Stimulated activated CD8-positive, alpha-beta memory T cell treated with anti-CD3 and anti-CD28 coated beads, Interleukin-15, amount 100 ng/mL, for 4 hours (primary cell): ENCODE measurements around the gene ACYP2.
"Not testable (repeated sequence)": the region's sequence is repeated elsewhere in the genome, so short reads cannot be mapped to it uniquely, and the experiment has no call there.

Source experiments
- DNase-seq, 2 donors: peaks; one replicate each; pipeline ENCODE4 v3.0.0-alpha.2; 2020; ENCODE audit warnings: low read depth in 2 of 2

The ACYP2 gene

DNA sequence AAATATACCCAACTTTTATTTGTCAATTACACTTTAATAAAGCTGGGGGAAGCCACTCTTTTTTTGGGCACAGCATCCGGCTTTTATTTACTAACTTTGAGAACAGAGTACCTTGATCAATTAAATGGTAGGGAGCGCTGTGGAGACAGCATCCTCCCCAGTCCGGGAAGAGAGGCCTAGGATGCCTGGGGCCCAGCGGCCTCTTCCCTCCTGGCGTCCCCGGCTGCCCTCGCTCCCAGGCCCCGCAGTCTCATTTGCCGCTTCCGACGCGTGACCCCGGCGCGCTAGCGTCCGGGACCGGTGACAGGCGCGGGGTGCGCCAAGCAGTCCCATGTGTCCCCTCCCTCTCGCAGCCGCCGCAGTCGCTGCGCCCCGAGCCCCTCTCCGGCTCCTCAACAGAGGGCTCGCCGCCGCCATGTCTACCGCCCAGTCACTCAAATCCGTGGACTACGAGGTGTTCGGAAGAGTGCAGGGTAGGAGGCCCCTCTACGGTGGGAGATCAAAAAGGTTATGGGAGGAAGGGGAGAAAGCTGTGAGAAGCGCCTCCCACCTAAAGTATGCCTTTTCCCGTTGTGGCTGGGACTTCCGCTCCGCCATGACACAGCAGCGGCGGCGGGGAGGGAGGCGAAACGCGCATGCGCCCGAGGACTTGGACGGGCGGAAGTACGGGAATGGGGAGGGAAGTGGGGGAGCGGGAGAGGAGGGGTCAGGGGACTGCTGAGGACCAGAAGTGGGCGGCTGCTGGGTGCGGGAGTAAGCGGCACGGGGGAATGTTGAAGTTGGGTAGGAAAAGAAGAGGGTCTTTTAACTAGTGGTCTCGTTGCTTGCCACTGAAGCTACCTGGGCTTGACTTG, at the start of gene ACYP2:
Gene ACYP2 (plus strand): TSS at position 332 of the 854 bp plus-strand sequence.
- DNase-seq: peak; percentile 79 to 84

DNA sequence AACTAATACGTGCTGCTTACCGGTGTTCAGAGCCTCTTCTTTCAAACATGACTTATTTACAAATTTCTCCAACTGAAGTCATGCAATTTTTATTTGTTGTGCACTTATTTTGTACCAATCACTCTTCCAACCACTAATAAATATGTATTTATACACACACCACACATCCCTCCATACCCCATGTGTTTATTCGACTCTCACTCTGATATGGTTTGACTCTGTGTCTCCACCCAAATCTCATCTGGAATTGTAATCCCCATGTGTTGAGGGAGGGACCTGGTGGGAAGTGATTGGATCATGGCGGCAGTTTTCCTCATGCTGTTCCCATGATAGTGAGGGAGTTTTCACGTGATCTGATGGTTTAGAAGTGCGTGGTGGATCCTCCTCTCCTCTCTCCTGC, 49.5 kb upstream of the ACYP2 start:
- DNase-seq: no peak

DNA sequence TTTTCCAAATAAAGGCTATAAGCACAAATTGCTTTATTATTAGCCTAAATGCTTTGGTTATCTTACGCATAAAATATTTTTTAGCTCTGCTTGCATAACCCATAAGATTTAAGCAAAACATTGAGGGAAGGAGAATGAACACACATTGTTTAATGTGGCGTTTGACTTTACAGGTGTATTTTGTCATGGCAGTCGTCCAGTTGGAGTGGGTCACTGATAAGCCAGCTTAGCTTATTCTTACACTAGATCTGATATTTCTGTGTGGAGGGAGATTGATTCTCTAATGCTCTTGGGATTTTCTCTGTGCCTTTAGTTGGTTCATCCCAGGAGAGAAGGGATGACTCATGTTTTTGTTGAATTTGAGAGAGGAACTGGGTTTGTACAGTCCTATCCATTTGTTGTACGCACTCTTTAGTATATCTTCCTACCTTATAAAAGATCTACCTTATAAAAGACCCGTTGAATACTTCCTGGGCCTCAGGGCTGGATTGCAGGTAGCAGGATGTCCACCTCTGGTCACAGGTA, 47.5 kb upstream of the ACYP2 start:
- no peak for DNase-seq

DNA sequence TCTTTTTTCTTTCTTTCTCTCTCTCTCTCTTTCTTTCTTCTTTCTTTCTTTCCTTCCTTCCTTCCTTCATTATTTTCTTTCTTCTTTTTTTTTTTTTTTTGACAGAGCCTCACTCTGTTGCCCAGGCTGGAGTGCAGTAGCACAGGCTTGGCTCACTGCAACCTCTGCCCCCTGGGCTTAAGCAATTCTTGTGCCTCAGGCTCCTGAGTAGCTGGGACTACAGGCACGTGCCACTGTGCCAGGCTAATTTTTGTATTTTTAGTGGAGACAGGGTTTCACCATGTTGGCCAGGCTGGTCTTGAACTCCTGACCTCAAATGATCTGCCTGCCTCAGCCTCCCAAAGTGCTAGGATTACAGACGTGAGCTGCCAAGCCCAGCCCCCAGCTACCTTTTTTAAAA, 42.9 kb upstream of the ACYP2 start:
- DNase-seq: not testable (repeated sequence)

DNA sequence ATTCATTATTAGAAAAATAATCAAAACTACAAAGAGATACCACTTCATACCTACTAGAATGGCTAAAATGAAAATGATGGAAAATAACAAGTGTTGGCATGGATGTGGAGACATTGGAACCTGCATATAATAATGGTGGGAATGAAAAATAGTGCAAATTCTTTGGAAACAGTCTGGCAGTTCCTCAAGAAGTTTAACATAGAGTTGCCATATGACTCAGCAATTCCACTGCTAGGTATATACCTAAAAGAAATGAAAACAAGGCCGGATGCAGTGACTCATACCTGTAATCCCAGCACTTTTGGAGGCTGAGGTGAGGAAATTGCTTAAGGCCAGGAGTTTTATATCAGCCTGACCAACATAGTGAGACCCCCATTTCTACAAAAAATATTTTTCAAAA, 41.6 kb upstream of the ACYP2 start:
- DNase-seq: no peak

DNA sequence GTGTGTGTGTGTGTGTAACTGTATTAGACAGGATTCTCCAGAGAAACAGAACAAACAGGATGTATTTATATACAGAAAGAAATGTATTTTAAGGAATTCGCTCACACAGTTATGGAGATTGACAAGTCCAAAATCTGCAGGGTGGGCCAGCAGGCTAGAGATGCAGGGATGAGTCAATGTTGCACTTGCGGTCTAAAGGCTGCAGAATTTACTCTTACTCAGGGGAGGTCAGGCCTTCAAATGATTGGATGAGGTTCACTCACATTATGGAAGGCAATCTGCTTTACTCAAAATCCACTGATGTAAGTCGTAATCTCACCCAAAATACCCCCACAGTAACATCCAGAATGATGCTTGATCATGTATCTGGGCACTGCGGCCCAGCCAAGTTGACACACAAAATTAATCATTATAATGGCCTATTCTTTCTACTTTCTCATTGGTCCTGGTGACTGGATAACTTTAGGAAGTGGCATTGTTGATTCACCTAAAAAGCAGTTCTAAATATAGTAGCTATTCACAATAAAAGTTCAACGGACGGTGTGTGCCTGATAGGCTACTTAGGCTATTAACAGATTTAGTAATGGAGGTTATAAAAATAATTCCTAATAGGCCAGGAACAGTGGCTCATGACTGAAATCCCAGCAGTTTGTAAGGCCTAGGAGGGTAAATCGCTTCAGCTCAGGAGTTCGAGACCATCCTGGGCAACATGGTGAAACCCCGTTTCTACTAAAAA, 40.6 kb upstream of the ACYP2 start:
- DNase-seq: no peak

DNA sequence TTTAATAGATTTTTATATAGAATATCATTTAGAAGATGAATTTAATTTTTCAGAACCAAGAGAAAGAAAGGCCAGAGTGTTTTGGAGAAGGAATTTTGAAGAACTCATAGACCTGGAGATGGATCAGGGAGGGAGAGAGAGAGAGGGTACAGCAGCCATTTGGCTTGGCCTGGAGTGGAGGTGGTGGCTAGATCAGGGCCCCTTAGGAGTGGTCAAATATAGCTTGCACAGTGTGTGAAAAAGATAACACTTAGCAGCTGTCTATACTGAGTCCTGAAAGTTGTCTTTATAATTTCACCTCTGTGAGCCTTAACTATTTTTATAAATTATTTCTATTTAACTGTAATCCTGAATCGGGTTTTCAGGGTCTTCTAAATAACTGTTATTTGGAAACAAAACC, 38.8 kb upstream of the ACYP2 start:
- no peak for DNase-seq

DNA sequence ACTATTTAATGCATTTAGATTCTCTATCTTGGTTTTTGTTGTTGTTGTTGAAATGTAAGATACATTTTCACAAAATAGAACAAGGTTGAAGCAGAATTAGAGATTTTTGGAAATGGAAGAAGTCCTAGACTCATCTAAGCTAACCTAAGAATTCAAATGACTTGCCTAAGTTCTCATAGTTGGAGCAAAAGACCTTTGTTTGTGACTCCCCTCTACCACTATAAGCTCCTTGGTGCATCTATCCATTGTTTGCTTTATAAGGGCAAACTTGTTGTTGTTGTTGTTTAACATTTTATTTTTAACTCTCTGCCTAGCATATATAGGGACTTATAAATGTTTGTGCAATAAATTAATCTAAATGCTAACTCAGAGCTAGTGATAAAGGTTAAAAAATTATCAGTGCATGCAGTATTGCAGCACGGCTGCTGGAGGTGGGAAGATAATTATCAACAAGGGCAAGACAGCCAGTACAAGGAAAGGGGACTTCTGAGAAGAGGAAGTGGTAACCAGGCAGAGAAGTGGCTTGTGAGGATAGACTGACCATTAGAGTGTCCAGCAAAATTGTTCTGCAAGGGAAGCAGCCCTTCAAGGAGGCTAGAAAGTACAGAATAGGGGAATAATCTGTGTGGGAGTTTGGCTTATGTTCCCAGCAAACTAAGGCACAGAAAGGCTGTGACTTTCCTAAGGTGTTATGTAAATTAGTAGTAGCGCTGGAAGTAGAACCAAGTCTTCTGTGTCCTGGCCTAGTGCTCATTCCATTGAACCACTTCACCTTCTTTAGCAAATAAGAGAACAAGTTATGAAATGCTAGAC, 38.1 kb upstream of the ACYP2 start:
- DNase-seq: no peak

DNA sequence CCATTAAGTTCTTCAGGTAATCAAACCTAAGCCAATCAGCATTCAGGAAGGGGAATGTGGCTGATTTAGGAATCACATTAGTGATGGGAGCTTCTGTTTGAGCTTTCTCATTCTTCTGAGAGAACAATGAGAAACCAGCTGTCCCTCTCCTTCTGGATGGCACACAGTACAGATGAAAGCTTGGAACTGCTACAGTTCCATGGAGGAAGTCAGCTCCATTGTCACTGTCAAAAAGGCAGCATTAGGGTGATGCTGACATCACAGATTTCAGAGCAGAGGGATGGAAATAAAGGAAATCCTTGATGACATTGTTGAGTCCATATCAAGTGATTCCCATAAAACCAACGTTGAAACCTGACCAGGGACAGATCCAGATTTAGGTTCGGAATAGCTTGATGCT, 36.1 kb upstream of the ACYP2 start:
- no peak for DNase-seq

DNA sequence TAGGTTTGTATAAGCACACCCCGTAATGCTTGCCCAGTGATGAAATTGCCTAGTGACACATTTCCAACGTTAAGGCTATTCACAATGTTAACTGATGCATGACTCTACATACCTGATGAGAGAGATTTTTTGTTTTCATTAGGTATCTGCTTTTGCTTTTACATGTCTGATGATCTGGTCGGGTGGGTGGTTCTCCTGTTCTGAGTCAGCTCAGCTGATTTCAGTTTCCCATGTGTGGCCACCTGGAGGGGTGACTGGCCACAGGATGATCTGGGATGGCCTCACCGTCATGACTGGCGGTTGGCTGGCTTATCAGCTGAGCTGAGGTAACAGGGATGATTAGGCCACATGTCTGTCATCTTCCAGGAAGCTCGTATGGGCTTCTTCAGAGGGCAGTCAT, 33.8 kb upstream of the ACYP2 start:
- no peak for DNase-seq

DNA sequence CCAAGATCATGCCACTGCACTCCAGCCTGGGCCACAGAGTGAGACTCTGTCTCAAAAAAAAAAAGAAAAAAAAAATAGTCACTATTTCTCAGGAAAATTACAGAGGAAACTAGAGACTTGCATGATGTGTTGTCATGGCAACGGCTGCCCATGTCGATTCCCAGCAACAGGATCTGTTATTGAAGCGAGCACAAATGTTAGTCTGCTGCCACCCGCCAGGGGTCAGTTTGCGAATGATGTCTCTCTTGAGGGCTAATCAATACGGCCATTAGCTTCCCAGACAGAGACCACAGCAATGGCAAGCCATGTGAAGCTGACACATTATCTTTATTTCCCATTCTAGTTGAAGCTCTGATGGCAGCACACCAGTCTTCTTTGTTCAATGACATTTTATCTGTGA, 32.4 kb upstream of the ACYP2 start:
- DNase-seq: no peak

DNA sequence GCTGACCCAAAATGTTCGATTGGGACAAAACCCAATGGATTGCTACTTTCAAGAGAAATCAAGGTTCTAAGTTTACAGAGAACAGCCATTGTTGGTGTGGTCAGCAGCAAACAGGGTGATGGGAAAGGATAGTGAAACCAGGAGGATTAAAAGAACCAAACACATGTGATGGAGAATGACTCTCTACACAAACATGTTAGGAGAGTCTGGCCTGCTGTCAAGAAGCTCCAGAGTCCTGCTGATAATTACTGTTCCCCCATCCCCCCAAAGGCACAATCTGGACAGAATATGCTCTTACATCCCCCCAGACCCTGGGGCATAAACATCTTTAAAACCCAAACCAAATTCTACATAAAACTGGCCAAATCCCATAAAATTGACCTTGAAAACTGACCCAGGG, 32.0 kb upstream of the ACYP2 start:
- DNase-seq: no peak

DNA sequence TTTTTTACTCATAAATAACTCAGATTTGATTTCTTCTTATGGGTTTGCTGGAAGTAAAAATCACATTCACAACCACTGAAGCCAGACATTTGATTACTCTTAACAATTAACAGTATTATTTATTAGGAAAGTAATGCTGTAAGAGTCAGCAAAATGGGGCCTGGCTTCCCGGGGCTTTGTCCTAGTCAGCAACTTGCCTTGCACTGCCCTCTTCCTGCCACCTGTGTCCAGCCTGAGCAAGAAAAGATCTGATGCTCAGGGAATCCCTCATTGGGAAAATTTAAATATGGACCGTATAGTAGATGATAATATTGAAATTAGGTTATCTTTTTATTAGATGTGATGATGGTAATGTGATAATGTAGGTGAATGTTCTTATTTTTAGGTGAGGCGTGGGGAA, 30.8 kb upstream of the ACYP2 start:
- no peak for DNase-seq

DNA sequence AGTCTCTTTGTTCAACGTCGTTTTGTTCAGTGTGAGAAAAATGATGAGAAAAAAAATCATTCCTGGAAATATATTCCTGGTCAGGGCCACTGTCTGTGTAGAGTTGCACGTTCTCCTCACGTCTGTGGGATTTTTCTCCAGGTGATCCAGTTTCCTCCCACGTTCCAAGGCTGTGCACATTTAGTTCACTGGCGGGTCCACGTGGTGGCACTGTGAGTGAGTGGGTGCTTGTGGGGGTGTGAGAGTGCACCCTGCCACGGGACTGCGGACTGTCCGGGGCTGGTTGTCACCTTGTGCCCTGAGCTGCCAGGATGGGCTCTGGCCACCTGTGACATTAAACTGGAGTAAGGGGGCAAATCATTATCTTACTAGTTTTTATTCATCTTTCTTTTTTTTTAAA, 30.3 kb upstream of the ACYP2 start:
- no peak for DNase-seq

DNA sequence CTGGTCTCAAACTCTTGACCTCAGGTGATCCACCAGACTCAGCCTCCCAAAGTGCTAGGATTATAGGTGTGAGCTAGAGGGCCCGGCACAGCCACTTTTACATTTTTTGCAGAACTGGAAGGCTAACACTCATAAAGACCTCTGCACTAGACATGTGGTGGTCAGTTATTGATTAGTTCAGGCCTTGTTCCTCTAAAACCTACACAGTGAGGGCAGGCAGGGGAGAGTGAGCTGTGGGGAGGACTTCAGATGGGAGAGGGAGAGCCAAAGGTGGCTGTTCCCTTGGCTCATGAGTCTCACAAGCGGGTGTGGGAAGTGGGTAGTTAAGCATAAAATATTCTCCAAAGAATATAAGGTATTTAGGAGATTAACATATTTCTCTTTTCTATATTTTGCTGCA, 29.3 kb upstream of the ACYP2 start:
- DNase-seq: no peak

DNA sequence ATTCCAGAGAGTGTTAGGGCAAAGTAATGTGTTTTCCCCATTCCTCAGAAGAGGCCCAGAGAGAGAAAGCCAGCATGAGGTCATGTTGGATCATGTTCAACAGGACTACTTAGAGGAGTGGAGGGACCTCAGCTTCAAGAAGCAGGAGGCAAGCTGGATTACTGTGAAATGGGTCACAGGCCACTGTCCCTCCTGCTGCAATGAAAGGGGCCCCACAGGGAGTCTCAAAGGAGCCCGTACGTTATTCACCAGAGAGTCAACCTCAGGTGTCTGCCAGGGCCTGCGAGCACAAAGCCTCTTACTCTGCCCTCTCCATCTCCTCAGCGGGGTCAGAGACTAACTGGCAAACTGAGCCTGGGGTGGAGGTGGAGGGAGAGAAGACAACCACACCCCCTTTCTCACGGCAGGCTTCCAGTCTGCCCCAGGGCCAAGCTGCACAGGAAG, 27.2 kb upstream of the ACYP2 start:
- no peak for DNase-seq

DNA sequence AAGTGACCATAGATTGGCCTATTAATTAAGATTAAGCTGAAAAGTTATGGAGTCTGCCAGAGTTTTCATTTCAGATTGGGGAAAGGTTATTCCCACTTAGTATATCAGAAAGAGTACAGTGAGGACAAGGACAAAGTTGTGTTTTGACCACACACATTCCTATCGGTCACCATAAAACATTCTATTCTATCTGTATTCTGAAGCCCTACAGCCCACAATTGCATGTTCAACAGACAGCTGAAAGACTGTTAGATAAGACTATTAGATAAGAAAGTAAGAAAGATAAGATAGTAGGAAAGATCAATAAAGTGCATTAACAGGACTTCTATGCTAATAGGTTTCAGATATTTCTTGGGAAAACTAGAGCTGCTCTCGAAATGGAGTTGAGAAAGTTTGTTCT, 26.7 kb upstream of the ACYP2 start:
- DNase-seq: no peak

DNA sequence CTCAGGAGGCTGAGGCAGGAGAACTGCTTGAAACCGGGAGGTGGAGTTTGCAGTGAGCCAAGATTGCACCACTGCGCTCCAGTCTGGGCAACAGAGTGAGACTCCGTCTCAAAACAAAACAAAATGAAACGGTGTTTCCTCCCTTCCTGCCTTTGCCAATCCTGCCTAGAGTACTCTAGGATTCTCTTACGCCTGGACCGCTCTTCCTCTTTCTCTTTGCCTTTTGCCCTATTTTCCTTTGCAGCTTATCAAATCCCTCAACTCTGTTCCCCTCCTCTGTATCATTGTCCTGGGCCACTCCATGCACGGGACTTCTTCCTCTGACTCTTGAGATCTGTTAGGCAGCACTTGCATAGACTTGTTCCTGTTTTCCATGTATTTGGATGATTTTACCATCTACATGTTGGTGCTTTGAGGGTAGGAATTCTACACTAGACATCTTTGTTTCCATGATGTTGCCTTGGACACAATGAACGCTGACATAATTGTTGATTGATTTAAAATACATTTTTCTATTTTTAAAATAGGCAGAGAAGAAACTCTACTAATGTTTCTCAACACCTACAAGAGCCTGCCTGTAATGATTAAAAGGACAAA, 24.8 kb upstream of the ACYP2 start:
- no peak for DNase-seq

DNA sequence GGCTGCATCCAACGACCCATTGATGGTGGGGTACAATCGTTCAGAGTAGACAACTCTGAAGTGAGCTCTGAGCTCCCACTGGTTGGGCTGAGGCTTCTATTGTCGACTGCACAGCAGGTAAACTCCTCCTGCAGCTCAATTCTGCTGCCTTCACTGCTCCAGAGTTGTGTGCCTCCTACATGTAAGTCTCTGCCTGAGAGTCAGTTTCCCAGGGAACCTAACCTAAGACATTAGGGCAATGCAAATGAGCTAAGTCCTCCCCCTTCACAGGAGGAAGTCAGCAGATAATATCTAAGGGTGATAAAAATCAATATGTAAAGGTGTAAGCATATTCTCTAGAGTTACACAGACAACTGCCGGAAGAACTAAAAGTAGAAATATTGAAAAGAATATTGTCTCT, 22.5 kb upstream of the ACYP2 start:
- no peak for DNase-seq

DNA sequence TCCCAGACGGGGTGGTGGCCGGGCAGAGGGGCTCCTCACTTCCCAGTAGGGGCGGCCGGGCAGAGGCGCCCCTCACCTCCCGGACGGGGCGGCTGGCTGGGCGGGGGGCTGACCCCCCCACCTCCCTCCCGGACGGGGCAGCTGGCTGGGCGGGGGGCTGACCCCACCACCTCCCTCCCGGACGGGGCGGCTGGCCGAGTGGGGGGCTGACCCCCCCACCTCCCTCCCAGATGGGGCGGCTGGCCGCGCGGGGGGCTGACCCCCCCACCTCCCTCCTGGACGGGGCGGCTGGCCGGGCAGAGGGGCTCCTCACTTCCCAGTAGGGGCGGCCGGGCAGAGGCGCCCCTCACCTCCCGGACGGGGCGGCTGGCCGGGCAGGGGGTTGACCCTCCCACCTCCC, 20.0 kb upstream of the ACYP2 start:
- DNase-seq: not testable (repeated sequence)

DNA sequence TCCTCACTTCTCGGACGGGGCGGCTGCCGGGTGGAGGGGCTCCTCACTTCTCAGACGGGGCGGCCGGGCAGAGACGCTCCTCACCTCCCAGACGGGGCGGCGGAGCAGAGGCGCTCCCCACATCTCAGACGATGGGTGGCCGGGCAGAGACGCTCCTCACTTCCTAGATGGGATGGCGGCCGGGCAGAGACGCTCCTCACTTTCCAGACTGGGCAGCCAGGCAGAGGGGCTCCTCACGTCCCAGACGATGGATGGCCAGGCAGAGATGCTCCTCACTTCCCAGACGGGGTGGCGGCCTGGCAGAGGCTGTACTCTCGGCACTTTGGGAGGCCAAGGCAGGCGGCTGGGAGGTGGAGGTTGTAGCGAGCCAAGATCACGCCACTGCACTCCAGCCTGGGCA, 19.3 kb upstream of the ACYP2 start:
- not testable (repeated sequence) for DNase-seq

DNA sequence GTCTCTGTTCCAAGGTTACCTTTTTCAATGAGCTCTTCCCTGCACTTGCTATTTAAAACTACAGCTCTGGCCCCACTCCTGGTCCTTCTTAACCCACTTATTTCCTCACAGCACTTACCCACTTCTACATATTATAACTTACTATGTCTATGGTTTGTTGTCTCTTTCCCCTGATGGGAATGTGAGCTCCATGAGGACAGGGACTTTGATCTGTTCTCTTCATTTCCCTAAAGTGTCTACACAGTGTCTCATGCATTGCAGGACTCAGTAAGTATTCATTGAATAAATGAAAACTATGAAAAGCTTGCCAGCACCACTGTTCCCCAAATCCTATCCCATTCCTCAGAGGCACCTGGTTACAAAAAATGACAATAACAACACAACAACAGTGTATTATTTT, 18.3 kb upstream of the ACYP2 start:
- no peak for DNase-seq
